Suppressor macrophage (primary cell): ENCODE data around the gene BCL7C.
"Not testable (repeated sequence)": the region's sequence is repeated elsewhere in the genome, so short reads cannot be mapped to it uniquely, and the experiment has no call there.

Source experiments
- DNase-seq, 4 experiments: peaks; one replicate each; pipeline ENCODE4 v3.0.0-alpha.2; 2020 to 2022

The BCL7C gene

GRCh38 chr16:30894540-30895368 lies 877 bp upstream of the BCL7C start:
- DNase-seq, result peak in 2 of 4 experiments; percentile 19 to 24

GRCh38 chr16:30893417-30893743 lies 497 bp downstream of the BCL7C start:
- DNase-seq, result no peak

GRCh38 chr16:30892670-30893416 lies 1.0 kb downstream of the BCL7C start:
- peak; percentile 19 to 62 (median 46) for DNase-seq

- not testable (repeated sequence) for DNase-seq
Measured at GRCh38 chr16:30891043-30891823, 2.6 kb downstream of the BCL7C start.

- no peak for DNase-seq
Measured at GRCh38 chr16:30889721-30890120, 4.2 kb downstream of the BCL7C start.

- no peak for DNase-seq
Measured at GRCh38 chr16:30888856-30889499, 4.9 kb downstream of the BCL7C start.

- DNase-seq, result no peak
Measured at GRCh38 chr16:30887927-30888326, 6.0 kb downstream of the BCL7C start.

GRCh38 chr16:30886145-30886544 lies 7.7 kb downstream of the BCL7C start:
- no peak for DNase-seq

- DNase-seq, result no peak
Measured at GRCh38 chr16:30885196-30885595, 8.7 kb downstream of the BCL7C start.

GRCh38 chr16:30884760-30885159 lies 9.1 kb downstream of the BCL7C start:
- DNase-seq, result no peak

- no peak for DNase-seq
Measured at GRCh38 chr16:30882429-30883310, 11.2 kb downstream of the BCL7C start.

GRCh38 chr16:30876867-30877266 lies 17.0 kb downstream of the BCL7C start:
- DNase-seq, result peak in 1 of 4 experiments; percentile 2

- peak; percentile 42 to 76 (median 58) for DNase-seq
Measured at GRCh38 chr16:30875871-30876801, 17.7 kb downstream of the BCL7C start.

GRCh38 chr16:30874821-30875717 lies 18.8 kb downstream of the BCL7C start:
- DNase-seq, result peak; percentile 92 to 97 (median 95)

GRCh38 chr16:30874244-30874820 lies 19.5 kb downstream of the BCL7C start:
- DNase-seq, result no peak

GRCh38 chr16:30870904-30871303 lies 23.0 kb downstream of the BCL7C start:
- no peak for DNase-seq

- peak; percentile 7 to 27 (median 22) for DNase-seq
Measured at GRCh38 chr16:30867747-30868146, 26.1 kb downstream of the BCL7C start.

GRCh38 chr16:30866031-30866430 lies 27.8 kb downstream of the BCL7C start:
- DNase-seq, result no peak

GRCh38 chr16:30863178-30863577 lies 30.7 kb downstream of the BCL7C start:
- DNase-seq, result not testable (repeated sequence)
